H1 (cell line): ENCODE results near the gene SLC1A3. TPM values are rescaled to one million over a fixed set of nuclear protein-coding genes. Genes with fewer than 3 reads are reported as not detected.

Source experiments
- RFX5 ChIP-seq: IDR thresholded peaks from 2 replicates; pipeline ENCODE4 v1.6.1; 2011; ENCODE audit warnings: low read depth, low read length, improper control_type of control experiment, borderline replicate concordance
- SP4 ChIP-seq: IDR thresholded peaks from 2 replicates; pipeline ENCODE4 v1.6.1; 2012; ENCODE audit warnings: low read length, inconsistent platforms
- TAF7 ChIP-seq: optimal IDR thresholded peaks from 2 replicates; pipeline ENCODE3; 2011; ENCODE audit warnings: low read depth, mild to moderate bottlenecking, inconsistent platforms, low read length, moderate library complexity, borderline replicate concordance
- polyA plus RNA-seq, 7 experiments: library from polyadenylated mRNA; depleted of rRNA in 3 of 7; stranded (reverse) in 5 of 7; unstranded in 2 of 7; fragments of >200 nt in 5 of 7; fragments of 200-250 nt in 2 of 7; gene quantifications; 1 replicate in 5 of 7; 2 replicates in 1 of 7; 4 replicates in 1 of 7; pipeline versions ENCODE4 v1.2.1 to v1.2.3, GENCODE V29; 2011 to 2013; ENCODE audit warnings: missing spikeins in 2 of 7, mixed read lengths in 2 of 7
- total RNA-seq: library from RNA; stranded (reverse); fragmentation: NEBNext Ultra II Directional; extraction: Animal tissue kit (Norgen Biotek cat#: 25700); gene quantifications from 2 replicates; pipeline ENCODE4 v1.2.1, GENCODE V29; 2021

The SLC1A3 gene
- total and polyA plus RNA-seq, 2 of the 8 experiments (the other 6 are each of a cell fraction or from before 2014, with no cell fraction given), result 26.7 to 35.3 TPM

DNA sequence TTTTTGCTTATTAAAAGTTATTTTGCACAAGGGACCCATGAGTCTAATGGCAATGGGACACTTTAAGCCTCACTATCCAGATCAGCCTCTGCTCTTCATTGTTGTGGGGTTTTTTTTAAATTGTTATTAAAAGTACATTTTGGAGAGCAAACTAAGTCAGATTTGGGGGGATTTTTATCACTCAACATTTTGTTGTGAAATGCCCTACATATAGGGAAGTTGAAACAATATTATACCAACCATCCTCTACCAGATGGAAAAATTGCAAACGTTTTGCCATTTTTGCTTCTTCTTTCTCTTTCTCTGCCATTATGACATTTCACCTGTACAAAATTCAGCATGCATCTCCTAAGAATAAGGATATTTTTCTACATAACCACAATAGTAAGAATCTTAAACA is 75.3 kb downstream of the SLC1A3 start (continued):
- TF ChIP-seq RFX5 (no peak), TAF7 (no peak), SP4 (no peak)
